Measurements from ENCODE around the gene RNU7-1.

GRCh38 chr12:6966351-6966750, 22.7 kb downstream of the RNU7-1 start:
- TF ChIP-seq CTCF (conservative IDR thresholded peaks at IDR 0.05 in 1 of 2, IDR thresholded peaks at IDR 0.05 in 1 of 2; ENCODE audit: low read depth in 1 of 2, low read length in 2 of 2) (no peak), EZH2 (IDR thresholded peaks at IDR 0.05; ENCODE audit: low read length, missing control alignments) (no peak)
